Suppressor macrophage (primary cell): ENCODE data around the gene KRT39.

Source experiments
- DNase-seq, 4 experiments: peaks; one replicate each; pipeline ENCODE4 v3.0.0-alpha.2; 2020 to 2022

KRT39 gene

DNA sequence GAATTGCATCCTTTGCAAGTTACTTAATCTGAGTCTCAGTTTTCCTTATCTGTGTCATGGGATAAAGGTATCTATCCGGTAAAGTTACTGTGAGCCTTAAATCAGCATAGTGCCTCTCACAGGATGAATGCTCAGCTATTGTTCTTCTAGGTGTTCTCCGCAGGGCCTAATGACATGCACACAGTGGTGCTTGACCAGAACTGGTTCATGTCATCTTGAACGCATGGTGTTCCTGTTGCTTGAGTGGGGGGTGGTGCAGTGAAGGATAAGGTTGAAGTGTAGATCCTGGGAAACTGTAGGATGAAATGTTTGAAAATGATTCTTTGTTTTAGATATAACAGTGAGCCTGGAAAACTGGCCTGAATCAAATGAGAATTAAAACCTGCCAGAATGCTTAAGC, 13.4 kb upstream of the KRT39 start:
- DNase-seq = no peak

DNA sequence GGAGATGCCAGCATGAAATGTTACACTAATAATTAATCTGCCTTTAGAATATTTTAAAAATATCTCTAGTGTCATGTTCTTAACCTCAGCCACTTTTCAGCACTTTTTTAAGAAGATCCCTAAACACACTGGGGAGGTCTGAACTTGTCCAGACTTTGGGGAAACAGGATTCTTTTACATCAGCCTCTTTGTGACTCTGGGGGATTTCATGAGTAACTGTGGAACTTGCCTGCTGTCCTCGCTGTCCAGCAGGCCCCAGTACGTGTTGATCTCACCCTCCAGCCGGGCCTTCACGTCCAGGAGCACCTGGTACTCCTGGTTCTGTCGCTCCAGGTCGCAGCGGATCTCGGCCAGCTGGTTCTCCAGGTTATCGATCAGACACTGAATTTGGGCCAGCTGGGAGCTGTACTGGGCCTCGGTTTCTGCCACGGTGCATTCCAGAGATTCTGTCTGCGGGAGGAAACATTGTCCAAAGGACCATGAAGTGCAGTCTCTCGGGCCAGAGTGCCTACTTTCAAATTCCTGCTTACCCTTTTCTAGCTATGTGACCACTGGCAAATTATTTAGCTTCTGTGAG, 11.9 kb upstream of the KRT39 start:
- DNase-seq = no peak

DNA sequence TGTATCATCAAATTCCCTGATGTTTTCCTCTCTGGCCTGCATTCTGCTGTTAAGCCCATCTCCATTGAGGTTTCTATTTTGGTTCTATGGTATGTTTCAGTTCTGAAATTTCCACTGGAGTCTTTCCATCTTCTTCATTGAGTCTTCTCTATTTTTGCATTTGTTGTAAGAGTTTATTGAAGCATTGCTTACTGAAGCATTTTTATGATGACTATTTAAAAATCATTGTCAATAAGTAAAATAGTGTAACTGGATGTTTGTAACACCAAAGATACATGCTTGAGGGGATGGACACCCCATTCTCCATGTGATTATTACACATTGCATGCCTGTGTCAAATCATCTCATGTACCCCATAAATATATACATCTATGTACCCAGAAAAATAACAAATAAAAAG, 8.8 kb upstream of the KRT39 start:
- no peak for DNase-seq

DNA sequence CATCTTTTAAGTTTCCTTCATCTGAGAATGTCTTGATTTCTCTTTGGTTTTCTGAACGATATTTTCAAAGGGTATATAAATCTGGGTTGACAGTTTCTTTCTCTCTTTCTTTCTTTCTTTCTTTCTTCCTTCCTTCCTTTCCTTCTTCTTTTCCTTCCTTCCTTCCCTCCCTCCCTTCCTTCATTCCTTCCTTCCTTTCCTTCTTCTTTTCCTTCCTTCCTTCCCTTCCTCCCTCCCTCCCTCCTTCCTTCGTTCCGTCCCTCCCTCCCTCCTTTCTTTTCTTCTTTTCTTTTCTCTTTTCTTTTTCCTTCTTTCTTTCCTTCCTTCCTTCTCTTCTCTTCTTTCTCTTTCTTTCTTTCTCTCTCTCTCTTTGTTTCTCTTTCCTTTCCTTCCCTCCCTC, 7.6 kb upstream of the KRT39 start:
- no peak for DNase-seq

DNA sequence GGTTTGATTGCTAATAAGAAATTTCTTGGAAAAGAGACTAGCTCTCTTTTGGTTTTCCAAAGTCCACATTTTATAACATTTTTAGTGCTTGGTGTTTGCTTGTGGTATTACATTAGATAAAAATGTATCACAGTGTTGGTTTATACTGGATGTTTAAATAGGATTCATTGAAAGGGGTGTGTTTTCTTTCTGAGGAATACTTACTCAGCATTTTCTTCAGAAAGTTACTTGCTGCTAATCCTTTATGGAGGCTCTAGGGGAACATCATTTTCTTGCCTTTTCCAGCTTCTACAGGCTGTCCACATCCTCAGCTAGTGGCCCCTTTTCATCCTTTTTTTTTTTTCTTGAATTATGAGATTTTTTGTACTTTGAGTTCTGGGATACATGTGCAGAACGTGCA, 834 bp upstream of the KRT39 start:
- no peak for DNase-seq

DNA sequence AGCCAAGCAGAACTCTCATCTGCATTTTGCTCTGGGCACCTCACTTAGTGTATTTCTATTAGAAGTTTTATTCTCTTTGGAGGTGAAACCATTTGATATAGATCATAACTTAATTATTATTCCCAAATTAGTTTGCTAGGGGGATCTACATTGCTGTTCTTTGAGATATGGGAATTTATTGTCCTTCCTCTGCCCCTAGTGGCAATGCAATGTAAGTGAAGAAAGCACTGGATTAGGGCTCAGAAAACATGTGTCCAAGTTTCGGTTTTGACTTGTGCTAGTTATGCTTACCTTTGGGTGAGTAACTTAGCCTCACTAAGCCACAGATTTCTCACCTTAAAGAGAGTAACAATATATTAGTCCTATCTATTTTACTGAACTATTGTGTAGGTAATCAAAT, 2.9 kb downstream of the KRT39 start:
- peak in 3 of 4 experiments; percentile 13 to 32 (median 26) for DNase-seq

DNA sequence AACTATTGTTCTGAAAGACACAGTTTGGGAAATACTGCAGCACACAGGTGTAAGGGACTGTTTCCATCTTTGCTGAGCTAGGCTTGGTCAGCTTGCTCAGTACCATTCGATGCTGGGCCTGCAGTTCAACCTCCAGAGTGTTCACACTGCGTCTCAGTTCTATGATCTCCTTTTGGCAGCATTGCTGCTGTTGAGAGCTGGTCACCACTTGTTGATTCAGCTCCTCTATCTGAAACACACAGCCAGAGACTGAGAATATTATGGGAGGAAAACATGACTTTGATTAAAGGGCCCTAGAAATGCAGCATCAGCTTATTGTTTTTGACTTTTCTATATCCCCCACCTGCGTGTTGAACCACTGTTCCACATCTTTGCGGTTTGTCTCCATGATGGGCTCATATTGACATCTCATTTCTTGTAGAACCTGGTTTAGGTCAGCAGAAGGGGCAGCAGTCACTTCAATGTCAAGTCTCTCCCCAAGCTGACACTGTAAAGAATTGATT, 4.6 kb downstream of the KRT39 start:
- DNase-seq = no peak

DNA sequence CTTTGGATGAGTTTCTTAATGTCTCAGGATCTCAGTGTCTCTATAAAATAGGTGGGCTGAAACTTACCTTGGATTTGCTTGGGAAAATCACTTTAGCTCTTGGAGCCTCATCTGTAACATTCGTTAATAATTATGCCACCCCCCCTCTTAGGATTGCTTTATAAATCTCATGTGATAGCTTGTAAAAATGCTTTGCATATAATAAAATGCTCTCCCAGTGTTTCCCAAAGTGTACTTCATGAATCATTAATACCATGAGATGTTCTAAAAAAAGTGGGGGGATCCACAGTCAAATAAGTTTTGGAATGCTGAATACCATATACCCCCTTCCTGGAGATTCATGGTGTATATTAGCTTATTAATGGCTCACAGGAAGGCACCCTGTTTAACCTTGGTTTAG, 5.2 kb downstream of the KRT39 start:
- DNase-seq = no peak

DNA sequence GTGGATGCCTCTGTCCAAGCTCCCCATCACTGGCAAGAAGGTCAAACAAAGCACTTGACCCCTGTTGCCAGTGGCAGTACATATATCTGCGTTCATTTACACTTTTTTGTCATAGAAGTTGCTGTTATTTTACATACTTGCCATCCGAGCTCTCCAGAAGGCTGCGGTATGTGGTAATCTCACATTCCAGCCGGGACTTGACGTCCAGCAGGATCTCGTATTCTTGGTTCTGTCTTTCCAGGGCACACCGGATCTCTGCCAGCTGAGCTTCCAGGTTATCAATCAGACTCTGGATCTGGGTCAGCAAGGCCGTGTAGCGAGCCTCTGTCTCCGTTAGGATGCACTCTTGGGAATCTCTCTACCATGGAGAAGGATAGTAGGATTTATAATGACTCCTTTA, 6.6 kb downstream of the KRT39 start:
- no peak for DNase-seq

DNA sequence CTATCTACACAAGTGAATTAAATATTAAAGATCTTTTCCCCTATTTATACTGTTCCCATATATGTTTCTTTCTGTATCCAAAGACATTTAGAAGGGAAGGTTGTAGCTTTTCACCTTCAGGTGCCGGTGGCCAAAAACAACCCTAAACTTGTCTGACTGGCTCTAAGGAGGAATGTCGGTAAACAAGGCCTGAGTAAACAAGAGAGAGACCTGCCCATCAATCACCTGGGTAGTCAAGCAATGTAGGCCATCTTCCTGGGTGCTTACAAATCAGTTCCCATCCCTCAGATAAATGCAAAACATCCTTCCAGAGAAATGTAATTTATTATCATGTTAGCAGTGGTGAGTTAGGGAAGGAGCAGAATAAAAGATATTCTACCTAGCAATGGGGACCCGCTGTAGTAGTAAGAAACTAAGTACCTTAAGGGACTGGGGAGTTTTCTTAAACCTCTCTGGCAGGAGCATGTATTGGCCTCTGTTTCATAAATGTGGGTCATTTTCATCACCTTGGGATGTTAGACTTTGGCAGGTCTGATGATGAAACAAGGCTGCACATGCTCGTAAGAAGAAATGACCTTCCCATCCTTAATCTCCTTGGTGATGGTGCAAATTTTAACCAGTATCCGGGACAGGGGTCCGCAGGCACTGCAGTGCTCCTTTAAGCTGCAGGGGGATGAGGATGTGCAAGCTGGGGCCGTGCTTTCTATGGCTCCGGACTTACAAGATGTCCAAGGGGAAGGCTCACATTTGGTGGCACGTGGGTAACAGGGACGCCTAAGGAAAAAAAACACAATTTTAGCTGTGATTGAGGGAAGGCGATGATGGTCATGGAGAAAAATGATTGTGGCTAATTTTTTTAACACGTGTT, 8.4 kb downstream of the KRT39 start:
- no peak for DNase-seq

DNA sequence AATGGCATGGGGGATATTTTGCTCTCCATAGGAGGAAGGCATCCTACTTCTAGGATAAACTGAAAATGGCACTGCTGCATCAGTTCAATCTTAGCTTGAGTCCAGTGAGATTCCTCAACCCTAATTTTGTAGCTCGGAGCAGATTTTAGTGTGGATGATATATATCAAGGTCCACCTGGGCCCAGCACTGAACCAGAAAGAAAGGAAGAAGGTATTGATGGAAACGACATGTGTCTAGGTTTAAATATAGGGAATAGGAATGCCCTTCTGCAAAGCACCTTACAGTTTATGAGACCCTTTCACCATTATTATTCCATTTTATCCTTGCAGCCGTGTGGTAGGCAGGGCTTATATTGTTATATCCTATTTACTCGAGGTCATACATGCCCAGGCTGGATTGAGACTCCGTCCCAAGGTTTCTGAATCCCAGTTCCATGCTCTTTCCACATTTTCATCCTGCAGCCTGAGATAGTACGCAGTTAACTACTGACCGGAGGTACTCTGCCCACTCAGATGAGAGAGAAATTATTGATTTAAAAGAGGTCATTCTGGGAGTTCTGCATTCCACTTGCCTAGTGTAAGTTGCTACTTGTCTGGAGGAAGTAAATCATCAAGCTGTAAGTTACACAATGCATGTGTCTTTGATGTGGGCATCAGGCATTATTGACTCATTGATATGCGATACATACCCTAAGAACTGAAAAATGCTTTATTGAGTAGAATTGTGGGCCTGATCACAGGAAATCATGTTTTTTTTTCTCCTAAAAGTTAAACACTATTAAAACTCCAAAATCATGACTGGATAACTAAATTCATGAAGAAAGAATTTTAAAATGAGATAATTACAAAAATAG, 10.1 kb downstream of the KRT39 start:
- DNase-seq = peak; percentile 18 to 59 (median 43)

DNA sequence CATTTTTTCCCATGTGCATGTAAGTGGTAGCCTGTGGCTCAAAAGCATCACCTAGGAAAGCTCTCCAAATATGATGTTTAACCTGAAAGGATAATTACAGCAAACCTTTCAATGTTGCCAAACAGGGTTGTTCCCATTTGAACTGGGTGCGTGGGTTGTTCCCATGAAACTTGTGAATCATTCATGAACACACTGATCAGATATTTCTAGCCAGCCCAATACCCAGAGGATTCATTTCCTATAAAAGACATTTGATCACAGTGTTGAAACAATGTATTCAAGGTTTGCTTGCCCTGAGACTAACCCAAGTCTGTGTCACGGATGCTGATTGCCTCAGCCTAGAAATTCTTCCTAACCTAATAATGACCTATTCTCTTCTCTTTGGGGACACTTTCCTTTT, 12.9 kb downstream of the KRT39 start:
- peak; percentile 52 to 73 (median 61) for DNase-seq

DNA sequence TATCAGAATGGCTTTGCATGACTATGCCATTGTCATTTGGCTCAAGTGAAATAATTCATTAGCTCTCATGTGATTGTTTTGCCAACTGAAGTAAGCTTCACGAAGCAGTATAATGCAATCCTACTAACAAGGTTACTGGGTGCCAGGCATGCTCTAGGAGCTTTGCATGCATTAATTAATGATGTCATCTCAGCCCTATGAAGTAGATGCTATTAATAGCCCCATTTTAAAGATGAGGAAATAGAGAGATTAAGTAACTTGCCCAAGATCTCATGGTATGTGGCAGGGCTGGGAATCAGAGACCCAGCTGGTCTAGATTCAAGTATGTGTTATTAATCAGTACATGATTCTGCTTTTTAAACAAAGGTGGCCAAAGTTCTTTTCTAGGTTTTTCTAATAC, 14.1 kb downstream of the KRT39 start:
- peak; percentile 44 to 84 (median 68) for DNase-seq

DNA sequence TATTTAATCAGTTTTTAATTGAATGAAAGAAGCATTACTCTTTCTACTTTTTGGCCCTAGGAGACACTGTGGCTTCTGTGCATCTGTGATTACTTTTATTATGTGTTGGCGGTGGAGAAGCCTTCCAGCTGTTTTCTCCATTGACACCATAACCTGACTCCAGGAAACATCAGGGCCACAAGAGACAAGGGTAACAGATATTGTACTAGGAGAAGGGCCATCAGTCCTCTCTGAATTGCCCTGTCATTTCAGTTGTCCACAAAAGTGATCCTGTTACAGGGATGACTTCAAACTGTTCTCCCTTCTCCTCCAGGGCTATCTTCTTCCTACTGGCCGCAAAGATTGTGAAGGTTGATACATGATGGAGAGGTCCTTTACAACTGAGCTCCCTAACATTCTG, 14.6 kb downstream of the KRT39 start:
- no peak for DNase-seq

DNA sequence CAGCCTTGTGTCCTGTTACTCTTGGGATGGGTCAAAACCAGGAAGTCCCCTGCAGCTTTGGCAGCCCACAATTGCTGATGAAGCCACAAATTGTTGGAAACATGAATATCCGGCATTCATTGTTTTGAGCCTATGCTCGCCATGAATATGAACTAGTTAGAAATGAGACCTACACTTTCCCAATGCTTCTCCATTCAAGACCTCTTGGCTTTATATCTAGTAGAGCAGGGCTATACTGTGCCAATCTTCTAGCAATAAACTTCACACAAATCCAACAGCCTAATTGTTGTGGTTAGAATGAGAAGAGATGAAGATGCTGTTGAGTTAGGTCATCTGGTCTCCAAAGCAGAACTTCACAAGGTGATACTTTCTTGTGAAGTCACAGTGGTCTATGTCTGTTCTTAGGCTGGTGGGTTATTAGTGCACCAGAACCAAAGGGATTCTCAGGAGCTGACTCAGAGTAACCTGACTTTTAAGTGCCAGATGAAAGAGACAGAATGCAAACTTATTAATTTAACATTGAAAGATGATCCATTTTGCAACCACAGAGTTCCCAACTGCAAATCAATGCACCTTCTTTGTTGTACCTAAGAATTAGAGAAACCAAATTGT, 15.6 kb downstream of the KRT39 start:
- DNase-seq = no peak

DNA sequence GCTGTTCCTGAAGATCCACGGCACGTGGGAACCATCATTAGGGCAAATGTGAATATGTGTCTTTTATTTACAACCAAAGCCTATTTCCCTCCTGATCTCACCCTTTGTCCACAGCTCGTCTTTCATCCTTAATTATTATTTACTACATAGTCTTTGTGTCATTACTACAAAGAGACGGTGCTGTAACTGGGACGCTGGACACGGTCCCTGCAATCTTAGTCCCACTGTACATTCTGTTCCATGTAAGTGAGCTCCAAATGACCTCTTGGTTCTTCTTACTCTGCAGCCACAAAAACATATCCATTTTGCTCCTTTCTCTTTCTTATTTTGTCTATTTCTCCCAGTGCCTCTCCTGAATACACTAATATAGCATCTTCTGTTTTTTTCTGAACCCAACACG, 16.6 kb downstream of the KRT39 start:
- no peak for DNase-seq

DNA sequence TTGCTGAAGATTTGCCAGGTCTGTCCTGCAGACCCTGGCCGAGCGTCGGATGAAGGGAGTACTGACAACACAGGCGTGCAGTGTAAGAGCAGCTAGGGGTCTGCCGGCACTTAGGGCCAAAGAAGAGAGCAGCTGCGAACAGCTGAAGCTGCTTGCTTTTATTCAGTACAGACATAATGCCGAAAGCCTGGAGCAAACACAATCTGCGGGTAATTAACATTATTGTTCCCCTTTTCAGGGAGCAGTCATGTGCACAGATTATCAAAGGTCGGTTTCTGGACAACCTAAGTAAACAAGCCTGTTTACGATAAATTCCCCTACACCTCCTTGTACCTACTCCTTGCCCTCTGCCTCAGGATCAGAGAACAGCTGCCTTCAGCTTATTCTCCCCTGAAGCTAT, 17.3 kb downstream of the KRT39 start:
- peak in 1 of 4 experiments; percentile 6 for DNase-seq

DNA sequence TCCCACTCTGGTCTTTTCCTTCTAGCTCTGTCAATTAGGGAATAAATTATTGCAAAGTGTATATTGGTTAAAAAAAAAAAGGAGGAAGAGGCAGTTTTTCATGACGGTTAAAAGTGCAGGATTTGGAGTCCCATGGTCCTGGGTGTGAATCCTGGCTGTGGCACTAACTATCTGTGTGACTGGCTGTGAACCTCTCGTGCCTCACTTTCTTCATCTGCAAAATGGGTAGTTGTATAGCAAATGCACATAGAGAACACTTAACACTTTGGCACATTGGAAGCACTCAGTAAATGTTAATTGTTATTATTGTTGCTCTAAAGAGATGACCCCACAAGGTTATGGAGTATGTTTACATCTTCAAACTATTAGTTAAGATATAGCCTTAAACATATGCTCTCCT, 18.8 kb downstream of the KRT39 start:
- no peak for DNase-seq

DNA sequence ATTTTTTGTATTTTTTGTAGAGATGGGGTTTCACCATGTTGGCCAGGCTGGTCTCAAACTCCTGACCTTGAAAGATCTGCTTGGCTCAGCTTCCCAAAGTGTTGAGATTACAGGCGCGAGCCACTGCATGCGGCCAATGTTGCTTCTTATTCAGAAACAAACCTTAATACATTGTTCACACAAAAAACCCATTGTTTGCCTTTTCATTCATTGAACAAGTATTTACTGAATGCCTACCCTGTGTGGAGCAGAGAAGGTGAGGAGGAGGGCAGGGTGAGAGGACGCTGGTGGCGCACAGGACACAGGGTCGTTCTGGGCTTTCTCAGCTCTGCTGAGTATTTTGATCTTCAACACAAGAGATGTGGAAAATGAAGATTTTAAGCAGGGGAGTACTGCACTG, 21.3 kb downstream of the KRT39 start:
- DNase-seq = no peak

DNA sequence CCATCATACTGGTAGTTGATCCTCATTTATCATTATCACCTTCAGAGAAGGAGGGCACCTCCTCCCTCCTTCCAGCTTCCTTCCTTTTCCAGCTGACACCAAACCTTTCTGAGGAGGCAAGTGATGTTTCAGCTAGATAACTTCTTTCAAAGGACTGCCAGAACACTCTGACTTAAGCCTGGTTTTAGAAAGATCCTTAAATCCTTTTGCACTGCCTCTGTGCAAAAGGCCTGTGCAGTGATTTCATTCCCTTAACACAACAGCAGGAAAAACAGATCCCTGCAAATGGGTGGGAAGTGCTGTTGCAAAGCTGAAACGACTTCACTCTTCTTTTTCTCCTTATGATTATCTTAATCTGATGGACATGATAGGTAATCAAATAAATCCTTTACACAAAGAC, 22.2 kb downstream of the KRT39 start:
- DNase-seq = no peak

DNA sequence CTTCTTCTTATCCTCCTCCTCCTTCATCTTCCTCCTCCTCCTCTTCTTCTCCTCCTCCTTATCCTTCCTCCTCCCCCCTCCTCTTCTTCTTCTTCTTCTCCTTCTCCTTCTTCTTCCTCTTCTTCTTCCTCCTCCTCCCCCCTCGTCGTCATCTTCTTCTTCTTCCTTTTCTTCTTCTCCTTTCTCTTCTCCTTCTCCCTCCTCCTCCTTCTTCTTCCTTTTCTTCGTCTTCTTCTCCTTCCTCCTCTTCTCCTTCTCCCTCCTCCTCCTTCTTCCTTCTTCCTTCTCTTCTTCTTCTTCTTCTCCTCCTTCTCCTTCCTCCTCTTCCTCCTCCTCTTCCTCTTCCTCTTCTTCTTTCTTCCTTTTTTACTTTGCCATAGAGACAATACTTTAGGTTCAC, 24.2 kb downstream of the KRT39 start:
- DNase-seq = no peak

DNA sequence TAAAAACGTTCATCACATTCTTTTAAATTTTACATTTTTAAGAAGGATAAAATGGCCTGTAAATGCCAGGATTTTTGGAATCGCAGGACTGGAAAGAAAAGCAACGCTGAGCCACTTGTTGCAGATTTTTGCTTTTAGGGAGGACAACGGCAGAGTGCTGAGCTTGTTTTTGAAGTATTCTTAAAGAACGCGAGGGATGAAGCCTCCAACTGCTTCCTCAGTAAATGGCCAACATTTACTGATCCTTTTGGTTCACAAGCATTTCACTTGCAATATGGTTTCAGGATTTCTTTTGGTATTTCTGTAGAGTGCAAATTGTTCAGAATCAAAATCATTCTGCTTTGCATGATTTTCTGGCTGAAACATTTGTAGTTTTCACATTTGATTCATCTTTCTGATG, 26.5 kb downstream of the KRT39 start:
- no peak for DNase-seq

DNA sequence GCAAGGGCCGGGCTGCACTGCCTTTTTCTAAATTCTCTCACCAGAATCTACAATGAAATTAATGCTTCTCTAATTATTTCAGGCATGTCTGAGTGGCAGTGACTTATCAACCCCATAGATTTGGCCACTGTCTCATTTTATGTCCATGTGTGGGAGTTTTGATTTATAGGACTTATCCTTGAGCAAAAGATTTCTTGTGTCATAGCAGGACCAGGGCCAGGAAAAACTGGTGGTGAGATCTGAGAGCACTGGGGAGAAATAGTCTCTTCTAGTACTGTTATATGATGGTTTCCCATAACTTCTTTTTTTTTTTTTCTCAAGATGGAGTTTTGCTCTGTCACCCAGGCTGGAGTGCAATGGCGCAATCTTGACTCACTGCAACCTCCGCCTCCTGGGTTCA, 27.8 kb downstream of the KRT39 start:
- DNase-seq = no peak
